ENCODE data around the gene TANC1.

- TF ChIP-seq CTCF (IDR thresholded peaks at IDR 0.05), result no peak
- no peak for TF ChIP-seq POLR2A (IDR thresholded peaks at IDR 0.05)
Observed at GRCh38 chr2:159106109-159106508, 137.7 kb downstream of the TANC1 start.

Measured in right lobe of liver (tissue), 4 donors.